ENCODE data around the gene FRMPD2.
"Not testable (repeated sequence)": the region's sequence is repeated elsewhere in the genome, so short reads cannot be mapped to it uniquely, and the experiment has no call there.

FRMPD2 gene

DNA sequence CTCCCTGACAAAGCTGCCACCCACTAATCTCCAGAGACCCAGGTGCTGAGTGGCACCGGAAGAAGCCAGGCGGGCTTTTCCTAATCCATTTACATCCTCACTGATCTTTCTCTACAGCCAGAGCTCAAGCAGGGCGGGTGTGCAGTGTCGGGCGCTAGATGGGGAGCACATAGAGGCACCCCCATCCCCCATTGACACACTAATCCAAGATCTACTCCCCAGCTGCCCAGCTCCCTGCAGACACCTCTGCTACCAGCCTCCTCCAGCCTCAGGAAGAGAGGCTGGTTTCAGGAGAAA is 22.2 kb downstream of the FRMPD2 start:
- DNase-seq (ENCODE audit: low read depth in 2 of 2): no peak

DNA sequence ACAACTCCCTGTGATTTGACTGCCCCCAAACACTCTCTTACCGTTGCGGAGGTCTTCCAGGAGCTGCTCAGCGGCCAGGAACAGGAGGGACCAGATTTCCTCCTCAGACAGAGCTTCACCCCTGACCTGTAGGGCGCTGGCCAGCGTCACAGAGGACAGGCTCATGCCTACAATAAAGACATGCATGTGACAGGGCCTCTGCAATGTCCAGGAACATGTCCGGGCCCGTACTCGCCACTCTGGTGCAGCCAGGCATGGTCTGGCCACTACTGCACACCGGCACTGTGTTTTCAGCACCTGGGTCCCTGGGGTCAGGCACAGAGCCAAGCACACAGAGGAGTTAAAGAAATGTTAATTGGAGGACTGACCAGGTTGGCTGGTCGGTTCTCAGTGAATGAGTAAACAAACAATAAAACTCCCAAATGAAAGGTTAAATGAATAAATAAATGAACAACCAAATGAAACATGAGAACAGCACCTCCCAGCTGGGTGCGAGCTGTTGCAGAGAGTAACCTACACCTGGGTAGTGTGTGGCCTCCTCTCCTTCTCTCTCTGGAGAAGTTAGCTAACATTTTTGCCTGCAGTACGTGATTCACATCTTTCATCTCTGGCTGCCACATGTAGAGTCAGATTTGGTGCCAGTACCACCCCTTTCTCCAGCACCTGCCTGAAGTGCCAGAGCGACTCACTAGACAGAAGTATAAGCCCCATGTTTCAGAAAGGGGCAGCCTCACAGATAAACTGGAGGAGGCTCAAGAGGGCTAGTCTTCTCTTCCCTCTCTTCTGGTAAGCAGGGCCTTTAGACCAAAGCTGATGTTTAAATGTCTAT is 22.8 kb downstream of the FRMPD2 start:
- DNase-seq (ENCODE audit: low read depth in 2 of 2): no peak

DNA sequence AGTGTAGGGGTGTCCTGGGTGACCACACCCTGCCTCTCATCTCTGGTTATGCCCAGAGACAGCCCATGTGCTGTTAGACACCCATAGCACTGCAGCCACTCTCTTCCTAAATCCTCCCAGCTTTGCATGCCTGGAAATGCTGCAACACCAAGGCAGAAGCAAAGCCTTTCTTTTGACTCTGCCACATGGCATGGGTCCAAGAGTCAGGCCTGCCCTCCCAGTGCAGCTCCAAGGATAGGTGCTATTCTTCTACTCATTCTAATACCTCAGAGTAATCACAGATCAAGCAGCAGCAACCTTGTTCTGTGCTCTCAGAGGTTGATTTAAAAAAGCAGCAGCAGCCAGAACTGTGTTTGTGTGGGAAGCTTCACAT is 23.4 kb downstream of the FRMPD2 start:
- no peak for DNase-seq (ENCODE audit: low read depth in 2 of 2)

DNA sequence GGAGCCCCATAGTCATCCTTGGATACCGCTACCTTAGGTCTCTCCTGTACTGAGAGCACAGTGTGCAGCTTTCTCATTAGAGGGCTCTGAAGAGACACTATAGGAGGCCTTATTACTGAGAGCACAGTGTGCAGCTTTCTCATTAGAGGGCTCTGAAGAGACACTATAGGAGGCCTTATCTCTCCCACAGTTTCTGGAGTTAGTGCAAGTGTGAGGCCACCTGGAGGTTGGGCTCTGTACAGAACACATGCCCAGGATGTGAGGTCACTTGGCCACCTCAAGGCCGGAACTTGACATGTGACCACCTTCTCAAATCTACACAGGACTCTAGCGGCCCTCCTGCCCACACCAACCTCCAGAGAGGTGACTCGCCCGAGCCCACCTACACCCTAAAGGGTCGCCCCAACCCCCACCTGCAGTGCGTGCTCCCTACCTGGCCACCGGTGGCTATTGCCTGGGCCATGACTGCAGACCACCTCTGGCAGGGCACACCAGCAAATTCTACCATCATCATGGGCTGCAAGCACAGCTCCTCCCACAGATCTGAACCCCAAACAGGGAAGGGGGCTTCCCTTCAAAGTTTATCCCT is 24.6 kb downstream of the FRMPD2 start:
- no peak for DNase-seq (ENCODE audit: low read depth in 2 of 2)

DNA sequence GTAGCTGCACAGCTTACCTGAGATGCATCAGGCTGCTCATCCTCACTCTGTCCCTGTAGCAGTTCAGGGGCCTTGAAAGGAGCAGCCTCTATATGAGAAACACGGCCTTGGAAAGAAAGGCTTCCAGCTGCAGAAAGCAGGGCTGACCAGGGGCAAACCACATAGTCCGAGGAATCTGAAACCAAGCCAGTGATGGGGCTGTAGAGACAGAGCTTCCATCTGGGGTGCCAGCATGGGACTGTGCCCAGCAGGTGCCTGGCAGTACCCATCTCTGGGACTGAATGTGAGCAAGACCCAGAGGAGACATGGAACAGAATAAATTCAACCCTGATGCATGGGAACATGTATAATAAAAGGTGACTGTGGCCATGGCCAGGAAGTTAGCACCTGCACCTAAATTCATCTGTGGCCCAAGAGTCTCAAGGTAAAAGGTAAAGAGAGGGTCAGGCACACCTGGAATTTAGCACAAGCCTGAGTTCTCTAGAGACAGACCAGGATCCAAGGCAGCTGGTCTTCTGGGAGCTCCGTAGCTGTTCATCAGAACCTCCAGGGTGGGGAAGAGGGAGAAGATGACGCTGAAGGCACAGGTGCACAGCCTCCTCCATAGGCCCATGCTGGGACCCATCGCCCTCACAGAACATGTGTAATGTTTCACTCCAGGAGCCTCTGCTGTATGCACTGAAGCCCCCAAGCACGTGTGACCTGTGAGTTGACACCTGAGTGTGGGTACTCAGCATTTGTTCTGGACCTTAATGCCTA is 25.3 kb downstream of the FRMPD2 start:
- no peak for DNase-seq (ENCODE audit: low read depth in 2 of 2)

DNA sequence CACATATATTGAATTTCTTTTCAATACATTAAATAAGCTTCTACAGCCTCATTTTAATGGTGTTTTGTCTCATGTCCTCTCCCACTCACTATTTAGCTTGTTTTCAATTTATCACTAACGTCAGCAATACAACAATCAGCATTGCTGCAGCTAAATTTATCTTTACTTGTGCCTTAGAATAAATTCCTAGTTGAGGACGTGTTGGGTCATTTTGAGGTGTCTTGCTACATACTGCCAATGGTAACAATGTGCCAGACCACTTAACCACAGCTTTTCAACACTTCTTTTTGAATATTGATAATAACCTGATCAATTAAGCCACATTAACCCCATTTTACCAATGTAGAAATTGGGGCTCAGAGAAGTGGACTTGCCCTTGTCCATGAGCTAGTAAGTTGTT is 26.0 kb downstream of the FRMPD2 start:
- no peak for DNase-seq (ENCODE audit: low read depth in 2 of 2)

DNA sequence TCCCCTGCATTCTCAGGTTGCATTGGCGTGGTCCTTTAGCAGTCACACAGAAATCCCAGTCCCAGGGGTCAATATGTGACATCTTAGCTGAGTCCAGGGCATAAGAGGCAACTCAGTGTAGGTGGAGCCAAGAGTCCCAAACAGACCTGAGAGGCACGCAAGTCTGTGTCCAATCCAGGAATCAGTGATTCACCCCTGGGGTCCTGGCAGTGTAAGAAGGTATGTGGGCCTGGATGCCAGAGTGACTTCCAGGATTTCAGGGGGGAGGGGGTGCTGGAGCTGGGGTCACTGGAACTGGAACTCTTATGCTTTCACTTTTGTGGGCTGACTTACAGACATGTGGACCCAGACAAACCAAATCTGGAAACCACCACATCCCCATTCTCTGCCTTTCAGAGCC is 26.8 kb downstream of the FRMPD2 start:
- DNase-seq (ENCODE audit: low read depth in 2 of 2): no peak

DNA sequence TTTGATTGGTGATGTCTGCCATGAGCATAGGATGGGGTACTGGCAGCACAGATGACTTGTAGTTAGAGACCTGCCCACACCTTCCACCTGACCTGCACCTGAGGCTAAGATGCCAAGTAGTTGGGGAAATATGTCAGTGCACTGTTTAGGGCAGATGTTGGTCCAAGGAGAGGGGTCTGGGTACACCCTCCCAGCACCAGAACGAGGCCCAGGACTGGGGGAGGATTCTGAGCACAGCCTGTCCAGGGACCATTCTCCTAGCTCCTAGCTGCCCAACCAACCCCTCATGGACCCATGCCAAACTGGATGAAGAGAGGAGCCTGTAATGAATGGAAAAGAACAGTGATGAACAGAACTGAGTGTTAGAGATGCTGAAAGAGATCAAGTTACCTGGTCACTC is 28.0 kb downstream of the FRMPD2 start:
- DNase-seq (ENCODE audit: low read depth in 2 of 2): no peak

DNA sequence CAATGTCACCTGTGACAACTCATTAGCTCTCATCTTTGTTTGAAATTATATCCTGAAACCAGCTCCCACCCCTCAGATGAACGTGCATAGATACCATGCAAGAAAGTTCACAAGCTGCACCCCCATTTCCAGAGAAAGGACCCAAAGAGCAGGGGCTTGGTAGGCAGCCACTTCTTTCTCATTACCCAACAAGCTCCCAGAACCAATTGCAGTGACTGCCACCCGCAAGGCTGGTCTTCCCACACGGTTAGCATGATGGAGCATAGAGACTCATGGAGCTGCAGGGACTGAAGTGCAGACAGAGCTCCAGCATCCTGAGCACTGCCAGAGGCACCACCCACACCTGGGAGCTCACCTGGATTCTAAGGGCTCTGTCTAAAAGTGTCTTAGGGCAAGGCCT is 28.5 kb downstream of the FRMPD2 start:
- no peak for DNase-seq (ENCODE audit: low read depth in 2 of 2)

DNA sequence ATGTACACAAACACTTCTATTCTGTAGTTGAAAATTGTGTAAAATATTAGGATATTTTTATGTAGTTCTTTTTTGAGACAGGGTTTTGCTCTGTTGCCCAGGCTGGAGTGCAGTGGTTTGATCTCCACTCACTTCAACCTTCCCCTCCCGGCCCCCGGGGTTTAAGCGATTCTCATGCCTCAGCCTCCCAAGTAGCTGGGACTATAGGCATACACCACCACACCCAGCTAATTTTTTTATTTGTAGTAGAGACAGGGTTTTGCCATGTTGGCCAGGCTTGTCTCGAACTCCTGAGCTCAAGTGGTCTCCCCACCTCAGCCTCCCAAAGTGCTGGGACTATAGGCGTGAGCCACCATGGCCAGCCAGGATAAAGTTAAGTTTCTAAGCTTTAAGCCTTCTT is 30.6 kb downstream of the FRMPD2 start:
- DNase-seq (ENCODE audit: low read depth in 2 of 2): not testable (repeated sequence)

DNA sequence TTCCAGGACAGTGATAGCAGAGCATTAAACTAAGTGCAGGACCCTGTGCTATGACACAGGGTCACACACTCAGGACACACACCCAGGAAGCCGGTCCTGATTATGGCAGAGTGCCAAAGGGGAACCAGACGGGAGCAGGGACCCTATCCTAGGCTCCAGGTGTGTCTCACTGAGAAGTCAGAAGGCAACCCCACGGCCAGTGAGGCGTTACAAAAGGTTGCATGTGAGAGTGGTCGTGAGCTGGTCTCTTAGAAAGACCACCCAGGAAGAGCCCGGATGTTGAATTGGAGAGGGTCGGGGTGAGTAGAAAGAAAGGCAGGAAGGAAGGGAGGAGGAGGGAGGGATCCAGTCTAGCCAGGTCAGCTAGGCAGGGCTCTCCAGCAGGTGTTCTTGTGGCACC is 31.0 kb downstream of the FRMPD2 start:
- DNase-seq (ENCODE audit: low read depth in 2 of 2): no peak

DNA sequence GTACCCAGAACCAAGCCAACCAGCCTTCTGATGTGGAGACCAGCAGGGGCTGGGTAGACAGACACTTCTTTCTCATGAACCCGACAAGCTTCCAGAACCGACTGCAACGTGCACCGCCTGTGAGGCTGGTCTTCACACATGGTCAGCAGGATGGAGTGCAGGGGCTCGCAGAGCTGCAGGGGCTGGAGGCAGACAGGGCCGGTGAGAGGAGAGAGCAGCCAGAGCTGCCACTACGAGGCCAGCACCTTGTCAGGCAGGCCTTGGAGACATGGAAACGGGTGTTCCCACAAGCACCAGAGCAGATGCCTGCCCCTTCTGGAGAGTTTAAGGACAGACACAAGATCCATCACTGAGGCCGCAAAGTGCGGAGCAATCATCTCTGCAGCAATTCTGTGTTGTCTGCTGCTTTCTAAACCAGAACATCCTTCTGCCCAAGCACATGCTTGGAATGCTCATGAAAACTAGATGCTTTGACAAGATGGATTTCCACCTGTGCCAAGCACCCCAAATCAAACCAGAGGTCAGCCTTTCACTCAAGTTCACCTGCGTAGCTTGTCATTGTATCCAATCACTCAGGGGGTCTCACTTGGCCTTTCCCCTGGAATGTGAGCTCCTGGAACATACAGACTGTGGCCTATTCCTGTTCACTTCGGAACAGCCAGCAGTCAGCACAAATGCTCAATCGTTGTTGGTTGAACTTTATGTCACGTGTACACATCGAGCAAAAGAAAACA is 32.2 kb downstream of the FRMPD2 start:
- DNase-seq (ENCODE audit: low read depth in 2 of 2): no peak

DNA sequence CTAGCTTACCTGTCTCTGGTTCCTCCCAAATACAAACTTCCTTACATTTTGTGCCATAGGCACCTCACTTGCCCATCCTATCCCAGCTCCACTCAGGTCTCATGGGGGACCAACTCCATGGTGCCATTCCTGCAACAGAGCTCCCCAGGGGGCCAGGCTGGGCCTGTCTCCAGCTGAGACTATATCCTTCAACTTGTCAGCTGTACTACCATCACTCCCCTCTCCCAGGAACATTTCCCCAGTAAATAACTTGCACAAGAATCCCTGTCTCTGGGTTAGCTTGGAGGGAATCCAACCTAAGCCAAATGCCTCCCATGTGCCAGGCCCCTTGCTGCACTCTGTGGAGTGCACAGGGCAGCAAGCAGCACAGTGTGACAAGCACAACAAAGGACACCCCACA is 33.2 kb downstream of the FRMPD2 start:
- DNase-seq (ENCODE audit: low read depth in 2 of 2): no peak

DNA sequence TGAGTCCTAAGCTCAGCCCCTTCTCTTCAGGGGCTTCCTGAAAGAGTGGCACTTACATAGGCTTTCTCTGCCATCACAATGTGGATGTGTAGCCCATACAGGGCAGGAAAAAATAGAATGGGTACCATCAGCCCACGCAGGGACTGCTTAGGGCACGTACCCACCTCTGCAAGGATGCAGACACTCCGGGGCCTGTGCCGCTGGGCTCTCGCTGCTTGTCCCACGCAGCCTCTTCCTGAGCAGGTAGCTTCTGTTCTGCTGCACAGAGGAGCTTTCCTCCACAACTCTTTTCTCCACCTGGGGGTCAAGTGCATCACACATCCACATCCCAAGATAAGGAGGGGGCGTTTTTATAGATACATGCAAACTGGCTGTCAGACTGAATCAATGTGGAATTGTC is 34.3 kb downstream of the FRMPD2 start:
- DNase-seq (ENCODE audit: low read depth in 2 of 2): no peak

DNA sequence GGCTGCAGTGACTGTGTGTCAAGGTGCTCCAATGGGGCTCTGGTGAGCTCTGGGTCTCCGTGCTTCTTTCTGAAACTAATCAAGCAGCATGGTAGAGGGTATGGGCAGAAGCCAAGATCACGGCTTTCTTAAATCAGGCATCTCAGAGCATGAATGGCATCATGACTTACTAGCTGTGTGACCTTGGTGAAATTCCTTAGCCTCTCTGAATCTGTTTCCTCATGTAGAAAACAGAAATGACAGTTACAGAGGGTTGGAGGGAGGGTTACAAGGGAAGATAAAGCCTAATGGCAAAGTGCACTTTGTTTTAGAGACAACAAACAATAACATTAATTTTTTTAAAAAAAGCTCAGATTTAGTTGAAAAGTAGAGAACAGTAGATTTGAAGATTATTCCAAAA is 34.9 kb downstream of the FRMPD2 start:
- no peak for DNase-seq (ENCODE audit: low read depth in 2 of 2)

DNA sequence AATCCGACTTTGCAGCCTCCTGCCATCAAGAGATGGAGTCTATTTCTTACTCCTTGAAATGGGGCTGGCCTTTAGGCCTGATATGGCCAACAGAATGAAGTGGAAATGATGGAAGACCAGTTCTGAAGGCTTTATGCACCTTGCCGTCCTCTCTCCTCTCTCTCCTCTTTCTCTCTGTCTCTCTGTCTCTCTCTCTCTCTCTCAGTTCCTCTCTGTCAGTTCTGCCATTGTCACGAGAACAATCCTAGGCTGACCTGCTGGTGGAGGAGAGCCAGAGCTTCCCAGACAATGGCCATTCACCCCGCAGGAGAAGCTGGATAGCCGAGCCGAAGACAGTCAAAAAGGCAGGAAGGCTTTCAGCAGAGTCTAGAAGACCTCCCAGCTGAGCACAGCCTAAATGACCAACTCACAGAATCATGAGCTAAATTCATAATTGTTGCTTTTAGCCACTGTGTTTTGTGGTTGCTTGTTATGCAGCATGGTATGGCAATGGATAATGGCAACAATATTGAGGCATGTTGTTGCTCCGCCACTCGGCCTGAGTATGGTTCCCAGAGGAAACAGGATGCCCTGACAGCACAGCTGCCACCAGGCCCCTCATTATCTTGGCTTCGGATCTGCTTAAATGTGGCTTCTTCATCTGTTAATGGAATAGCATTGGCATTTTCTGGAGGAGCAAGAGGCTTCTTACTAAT is 35.5 kb downstream of the FRMPD2 start:
- DNase-seq (ENCODE audit: low read depth in 2 of 2): no peak

DNA sequence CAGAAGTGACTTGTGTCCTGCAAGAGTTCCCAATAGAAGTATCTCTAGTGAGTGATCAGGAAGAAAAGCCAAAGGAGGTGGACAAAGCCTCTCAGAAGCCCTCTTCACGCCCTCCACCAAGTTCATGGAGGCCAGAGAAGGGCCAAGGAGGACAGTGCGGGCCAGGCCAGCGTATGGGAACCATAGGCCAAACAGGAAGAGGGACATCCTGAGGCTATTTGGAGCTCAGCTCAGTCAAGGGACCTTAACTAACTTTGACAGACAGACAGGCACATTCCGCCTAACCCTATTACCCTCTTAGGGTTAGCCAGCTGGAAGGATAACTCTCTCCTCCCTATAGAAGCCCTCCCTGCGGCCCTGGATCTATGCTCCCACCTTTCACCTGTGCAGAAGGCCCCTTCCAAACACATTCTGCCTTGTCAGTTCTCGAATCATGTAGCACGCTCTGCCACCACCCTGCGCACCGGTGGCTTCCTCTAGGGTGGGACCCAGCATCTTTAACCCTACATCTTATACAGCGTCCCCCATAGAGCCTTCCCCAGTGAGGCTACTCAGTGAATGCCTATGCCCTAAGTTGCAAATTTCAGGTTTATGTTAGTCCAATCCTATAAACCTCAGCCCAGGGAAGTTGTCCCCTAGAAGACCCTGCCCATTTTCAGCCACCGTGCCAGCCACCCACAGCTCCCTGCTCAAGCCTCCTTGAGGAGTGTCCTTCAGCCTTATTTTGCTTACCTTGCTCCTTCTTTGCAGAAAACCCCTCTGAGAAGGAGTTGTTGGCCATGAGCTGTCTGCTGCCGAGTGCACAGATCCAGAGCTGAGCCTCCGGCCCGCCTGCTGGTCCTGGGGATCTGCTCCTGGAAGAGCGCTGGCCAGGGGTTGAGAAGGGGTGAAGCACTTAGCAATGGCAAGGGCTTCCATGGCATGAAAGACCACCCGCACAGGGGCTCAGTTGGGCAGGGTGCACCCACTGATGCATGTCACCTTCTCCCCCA is 36.9 kb downstream of the FRMPD2 start:
- no peak for DNase-seq (ENCODE audit: low read depth in 2 of 2)

DNA sequence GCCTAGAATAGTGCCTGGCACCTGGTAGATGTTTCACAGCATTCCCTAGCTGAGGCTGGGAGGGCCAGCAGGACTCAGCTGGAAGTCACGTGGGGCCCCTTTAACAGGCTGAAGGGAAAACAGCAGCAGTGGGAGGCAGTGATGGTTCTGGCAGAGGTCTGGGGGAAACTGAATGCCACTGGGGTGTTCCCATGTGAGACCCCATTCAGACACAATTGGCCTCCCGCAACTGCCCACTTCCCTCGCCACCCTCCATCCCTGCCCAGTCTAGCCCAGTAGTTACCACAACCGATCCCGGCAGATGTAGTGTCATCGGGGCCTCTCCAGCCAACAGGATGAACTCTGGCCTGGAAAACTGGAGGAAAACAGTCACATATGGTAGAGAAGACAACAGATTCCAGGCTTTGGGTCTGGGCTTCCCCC is 38.3 kb downstream of the FRMPD2 start:
- no peak for DNase-seq (ENCODE audit: low read depth in 2 of 2)

DNA sequence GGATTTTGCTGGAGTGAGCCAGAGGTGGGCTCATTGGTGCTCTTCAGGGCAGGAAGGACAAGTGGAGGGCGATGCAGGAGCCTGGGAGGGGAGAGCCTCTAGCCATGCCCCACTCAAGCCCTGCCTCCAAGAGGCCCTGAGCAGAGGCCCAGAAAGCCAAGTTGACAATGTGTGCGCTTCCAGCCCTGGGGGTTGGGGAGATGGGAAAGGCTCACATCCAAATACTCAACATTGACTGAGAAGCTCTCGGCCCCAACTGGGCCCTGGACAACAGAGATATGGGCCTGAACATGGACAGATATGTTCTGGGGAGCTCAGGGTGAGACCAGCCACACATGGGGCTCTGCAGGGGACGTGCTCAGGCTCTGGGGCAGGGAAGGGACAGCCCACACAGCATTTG is 39.0 kb downstream of the FRMPD2 start:
- DNase-seq (ENCODE audit: low read depth in 2 of 2): no peak

DNA sequence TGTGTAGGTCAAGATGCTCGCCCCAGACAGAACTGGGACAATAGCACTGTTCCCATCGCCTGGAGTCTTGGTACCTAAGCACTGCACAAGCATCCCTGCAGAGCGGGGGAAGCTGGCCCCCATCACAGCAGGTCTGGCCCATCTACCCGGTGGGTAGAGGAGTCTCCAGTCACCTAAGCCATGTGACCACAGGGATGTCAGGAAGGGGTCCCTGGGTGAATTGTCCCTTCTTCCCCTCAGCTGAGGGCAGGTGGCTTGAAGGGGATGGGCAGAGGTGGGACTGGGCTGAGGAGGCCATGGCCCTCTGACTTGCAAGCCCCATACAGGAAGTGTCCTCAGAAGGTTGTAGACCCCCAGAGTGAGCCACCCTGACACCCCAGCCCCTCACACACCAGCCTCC is 39.7 kb downstream of the FRMPD2 start:
- no peak for DNase-seq (ENCODE audit: low read depth in 2 of 2)

DNA sequence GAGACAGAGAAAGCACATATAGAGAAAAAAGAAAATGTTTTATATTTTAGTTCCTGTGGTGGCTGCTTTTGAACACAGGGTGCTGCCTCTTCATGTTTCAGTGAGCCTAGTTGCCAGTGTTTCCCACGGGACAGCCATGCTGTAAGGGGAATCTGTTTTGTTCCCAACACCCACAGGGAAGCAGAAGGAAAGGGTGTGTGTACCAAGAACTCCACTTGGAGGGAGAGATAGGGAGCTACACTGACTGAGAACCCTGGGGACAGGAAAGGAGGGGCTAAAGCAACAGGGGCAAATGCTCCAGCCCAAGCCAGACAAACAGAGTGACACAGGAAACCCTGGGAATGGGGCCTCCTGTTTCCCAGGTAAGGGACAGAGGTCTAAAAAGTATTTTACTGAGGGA is 40.2 kb downstream of the FRMPD2 start:
- no peak for DNase-seq (ENCODE audit: low read depth in 2 of 2)

Measured in stimulated activated CD4-positive, alpha-beta T cell treated with anti-CD3 and anti-CD28 coated beads, Interleukin-12 subunit alpha, Interleukin-12 subunit beta, amount 100 ng/mL, for 24 hours (primary cell).